Measurements from ENCODE around the gene NOL6. TPM values are rescaled to one million over a fixed set of nuclear protein-coding genes. Genes with fewer than 3 reads are reported as not detected.

Gene NOL6
- total and polyA plus RNA-seq, 10 donors = 20.0 to 48.1 (median 26.5) TPM

DNA sequence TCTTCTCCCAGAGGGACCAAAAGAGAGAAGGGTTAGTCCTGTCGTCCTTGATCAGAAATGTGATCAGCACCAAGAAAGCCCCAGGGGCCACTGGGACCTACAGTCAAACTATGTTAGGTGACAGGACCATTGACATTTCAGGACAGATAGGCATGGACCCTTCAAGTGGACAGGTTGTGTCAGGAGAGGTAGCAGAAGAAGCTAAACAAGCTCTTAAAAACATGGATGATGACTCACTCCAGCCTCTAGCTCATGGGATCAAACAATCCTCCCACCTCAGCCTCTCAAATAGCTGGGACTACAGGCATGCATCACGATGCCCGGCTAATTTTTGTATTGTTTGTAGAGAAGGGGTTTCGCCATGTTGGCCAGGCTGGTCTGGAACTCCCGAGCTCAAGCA lies 24.0 kb downstream of the NOL6 start:
- H3K4me1 ChIP-seq = peaks cover 19 to 69% (median 46%) of the 10 kb centered on the region in 6 donors
- H3K36me3 ChIP-seq = no peaks in the 10 kb centered on the region
- DNase-seq = no peak
- intact Hi-C loops (cut with DNase I; ENCODE audit: low total_unique reads) = no loop called here
- H3K27me3 ChIP-seq (replicated peaks in 1 of 7) = peaks cover 0 to 24% (median 0%) of the 10 kb centered on the region in 7 donors
- H3K4me3 ChIP-seq = no peak overlapping the region
- H3K27ac ChIP-seq = no peak overlapping the region
- TF ChIP-seq POLR2A (IDR thresholded peaks at IDR 0.05) (no peak), POLR2AphosphoS5 (IDR thresholded peaks at IDR 0.05) (no peak)
- TF ChIP-seq, protein P1, sequence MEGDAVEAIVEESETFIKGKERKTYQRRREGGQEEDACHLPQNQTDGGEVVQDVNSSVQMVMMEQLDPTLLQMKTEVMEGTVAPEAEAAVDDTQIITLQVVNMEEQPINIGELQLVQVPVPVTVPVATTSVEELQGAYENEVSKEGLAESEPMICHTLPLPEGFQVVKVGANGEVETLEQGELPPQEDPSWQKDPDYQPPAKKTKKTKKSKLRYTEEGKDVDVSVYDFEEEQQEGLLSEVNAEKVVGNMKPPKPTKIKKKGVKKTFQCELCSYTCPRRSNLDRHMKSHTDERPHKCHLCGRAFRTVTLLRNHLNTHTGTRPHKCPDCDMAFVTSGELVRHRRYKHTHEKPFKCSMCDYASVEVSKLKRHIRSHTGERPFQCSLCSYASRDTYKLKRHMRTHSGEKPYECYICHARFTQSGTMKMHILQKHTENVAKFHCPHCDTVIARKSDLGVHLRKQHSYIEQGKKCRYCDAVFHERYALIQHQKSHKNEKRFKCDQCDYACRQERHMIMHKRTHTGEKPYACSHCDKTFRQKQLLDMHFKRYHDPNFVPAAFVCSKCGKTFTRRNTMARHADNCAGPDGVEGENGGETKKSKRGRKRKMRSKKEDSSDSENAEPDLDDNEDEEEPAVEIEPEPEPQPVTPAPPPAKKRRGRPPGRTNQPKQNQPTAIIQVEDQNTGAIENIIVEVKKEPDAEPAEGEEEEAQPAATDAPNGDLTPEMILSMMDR (IDR thresholded peaks at IDR 0.05 in 8 of 11, conservative IDR thresholded peaks at IDR 0.05 in 3 of 11) = no peak
- H3K9me3 ChIP-seq = no peaks in the 10 kb centered on the region
- 77 to 93% (median 92%) methylated on average over 5 of the region's 5 CpGs for WGBS, 5 donors

DNA sequence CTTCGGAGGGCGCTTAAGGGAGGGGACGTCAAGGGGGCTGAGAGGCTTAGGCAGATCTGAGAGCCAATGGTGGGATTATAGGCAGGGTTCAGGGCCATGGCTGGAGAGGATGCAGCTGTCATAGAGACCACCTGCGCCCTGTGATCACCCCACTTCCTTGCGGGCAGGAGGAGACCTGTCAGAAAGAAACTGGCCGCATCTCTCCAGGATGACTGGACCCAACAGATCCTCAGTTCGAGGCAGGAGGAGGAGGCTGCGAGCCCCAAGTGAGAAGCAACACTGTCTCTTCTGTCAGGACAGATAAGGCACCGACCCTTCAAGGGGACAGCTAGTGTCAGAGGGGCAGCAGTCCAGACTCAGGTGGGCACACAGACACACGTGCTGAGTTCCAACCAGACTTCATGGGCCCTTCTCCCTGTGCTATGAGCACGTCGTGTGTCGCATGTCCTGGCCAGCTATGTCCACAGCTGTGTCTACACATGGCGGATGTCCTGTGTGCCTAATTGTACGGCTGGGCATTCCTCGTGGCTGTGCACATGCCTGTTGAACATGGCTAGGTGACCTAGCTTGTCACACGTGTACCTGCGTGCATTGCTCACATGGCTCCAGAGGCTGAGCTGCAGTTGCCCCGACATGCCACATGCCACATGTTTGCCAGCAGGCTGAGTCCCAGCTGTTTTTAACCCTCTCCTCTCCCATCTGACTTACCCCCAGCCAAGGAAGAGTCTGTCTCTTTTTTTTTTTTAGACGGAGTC lies 25.7 kb downstream of the NOL6 start:
- peaks cover 0 to 11% (median 2%) of the 10 kb centered on the region in 6 donors for H3K36me3 ChIP-seq
- no peaks in the 10 kb centered on the region for H3K9me3 ChIP-seq
- TF ChIP-seq POLR2A (IDR thresholded peaks at IDR 0.05) = no peak
- TF ChIP-seq, protein P1 (IDR thresholded peaks at IDR 0.05 in 8 of 11, conservative IDR thresholded peaks at IDR 0.05 in 3 of 11) = no peak
- TF ChIP-seq POLR2AphosphoS5 (IDR thresholded peaks at IDR 0.05) = no peak
- 34 to 47% (median 41%) methylated on average over 16 to 20 of the region's 20 CpGs for WGBS, 5 donors
- H3K27ac ChIP-seq = peak overlapping the region; percentile 46 to 90 (median 86)
- intact Hi-C loops (cut with DNase I; ENCODE audit: low total_unique reads) = no loop called here
- H3K4me1 ChIP-seq = peaks cover 19 to 72% (median 55%) of the 10 kb centered on the region in 6 donors
- no peak for DNase-seq
- H3K27me3 ChIP-seq (replicated peaks in 1 of 7) = peaks cover 0 to 24% (median 0%) of the 10 kb centered on the region in 7 donors
- H3K4me3 ChIP-seq = peak overlapping the region; percentile 33 to 76 (median 52)

DNA sequence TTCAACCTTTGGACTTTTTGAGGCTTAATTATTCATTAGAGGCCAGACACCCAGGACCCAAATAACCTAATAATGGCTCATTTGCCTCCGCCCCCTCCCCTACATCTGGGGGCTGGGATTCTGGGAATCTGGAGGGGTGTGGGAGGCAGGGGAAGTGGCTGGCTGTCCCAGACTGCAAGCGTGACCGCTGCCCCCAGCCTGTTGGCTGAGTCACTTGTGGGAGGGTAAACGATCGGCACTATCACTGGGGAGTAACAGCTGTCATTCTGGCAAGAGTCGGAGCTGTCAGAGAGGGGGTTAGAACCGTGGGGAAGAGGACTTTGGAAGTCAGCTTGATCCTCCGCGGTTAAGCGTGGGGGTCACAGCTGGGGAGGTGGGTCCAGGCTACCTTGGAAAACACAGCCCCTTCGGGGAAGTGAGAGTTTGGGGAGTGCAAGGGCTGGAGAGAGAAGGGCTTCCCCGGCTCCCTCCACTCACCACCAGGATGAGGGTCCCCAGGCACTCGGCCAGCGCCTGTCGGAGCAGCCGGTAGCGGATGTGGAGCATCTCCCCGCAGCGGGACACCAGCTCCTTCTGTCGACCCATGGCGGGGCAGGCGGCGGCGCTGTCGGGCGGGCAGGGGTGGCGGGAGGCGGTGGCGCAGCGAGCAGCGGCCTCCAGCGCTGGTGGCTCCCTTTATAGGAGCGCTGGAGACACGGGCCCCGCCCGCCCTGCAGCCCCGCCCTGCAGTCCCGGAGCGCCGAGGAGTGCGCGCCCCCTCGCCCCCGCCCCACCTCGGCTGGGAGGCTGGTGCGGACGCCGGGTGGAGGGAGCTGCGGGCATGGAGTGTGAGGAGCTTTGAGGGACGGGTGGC lies 26.6 kb downstream of the NOL6 start, which contains the start of gene AQP3:
Gene AQP3, minus strand, starts transcription at position 648 of the 853 bp plus-strand sequence. Its CDS starts 63 bp downstream, at position 585.
- H3K27ac ChIP-seq = peak within 1 kb of the TSS; percentile 46 to 90 (median 86)
- peak; percentile 93 for DNase-seq

More for the DNA sequence above, 26.6 kb downstream of the NOL6 start, which contains the start of gene AQP3:
- peaks cover 0 to 24% (median 0%) of the 10 kb centered on the region in 7 donors for H3K27me3 ChIP-seq (replicated peaks in 1 of 7)
- H3K4me1 ChIP-seq = peaks cover 19 to 69% (median 53%) of the 10 kb centered on the region in 6 donors
- TF ChIP-seq POLR2A (IDR thresholded peaks at IDR 0.05) = no peak
- peak; percentile 69 to 84 (median 71) for TF ChIP-seq POLR2AphosphoS5 (IDR thresholded peaks at IDR 0.05)
- TF ChIP-seq, protein P1 (IDR thresholded peaks at IDR 0.05 in 8 of 11, conservative IDR thresholded peaks at IDR 0.05 in 3 of 11) = peak in 7 of 11 experiments; percentile 9 to 46 (median 38)
- intact Hi-C loops (cut with DNase I; ENCODE audit: low total_unique reads) = no loop called here
- no peaks in the 10 kb centered on the region for H3K9me3 ChIP-seq
- WGBS, 5 donors = 1 to 3% (median 3%) methylated on average over 21 to 50 of the region's 50 CpGs
- peaks cover 0 to 19% (median 6%) of the 10 kb centered on the region in 6 donors for H3K36me3 ChIP-seq
- peak within 1 kb of the TSS; percentile 33 to 76 (median 52) for H3K4me3 ChIP-seq
